PC-3 (cell line): ENCODE results near the gene PCDHGB4. TPM values are rescaled to one million over a fixed set of nuclear protein-coding genes. Genes with fewer than 3 reads are reported as not detected.
A peak's percentile ranks its signal among the peaks of the same experiment; 100 is the strongest.
"Not testable (repeated sequence)": the region's sequence is repeated elsewhere in the genome, so short reads cannot be mapped to it uniquely, and the experiment has no call there.

Source experiments
- ATAC-seq: fragments of 200-7000 bp; cut with Tn5 transposase; 2 replicates; pipeline ENCODE4 v1.9.1; 2020; ENCODE audit warnings: mild to moderate bottlenecking, moderate library complexity
- Bru-seq: library from RNA; stranded (reverse); fragments of 400-500 nt; gene quantifications from one replicate; lab custom pipeline; 2021; lab: Mats Ljungman, UMichigan
- BruChase-seq, 2 experiments: library from RNA; stranded (reverse); fragments of 400-500 nt; gene quantifications; one replicate each; lab custom pipeline; 2021; lab: Mats Ljungman, UMichigan
- BruUV-seq: library from RNA; stranded (reverse); fragments of 400-500 nt; replicated peaks from 2 replicates; lab custom pipeline; 2021; lab: Mats Ljungman, UMichigan
- CTCF ChIA-PET: fragments of 300-600 bp; sonication (Branson Sonifier 250); formaldehyde crosslinking; loops from one replicate; lab custom pipeline; 2022; ENCODE audit warnings: antibody characterized with exemption; lab: Charles Lee
- POLR2A ChIA-PET: fragments of 300-600 bp; sonication (Branson Sonifier 250); formaldehyde crosslinking; loops from one replicate; lab custom pipeline; 2022; ENCODE audit warnings: antibody characterized with exemption; ENCODE audit not compliant: unreplicated experiment; lab: Charles Lee
- DNase-seq: peaks from one replicate; pipeline ENCODE4 v3.0.0-alpha.2; 2015
- H2AFZ ChIP-seq: fragments of 300-600 bp; sonication (generic); 2 replicates; pipeline ENCODE4 v1.6.0; 2016; ENCODE audit warnings: antibody characterized with exemption, low read length
- H3F3A ChIP-seq: fragments of 300-600 bp; sonication (generic); one replicate; pipeline ENCODE4 v1.6.0; 2017; ENCODE audit warnings: antibody characterized with exemption, low read length, control low read depth, mild to moderate bottlenecking; ENCODE audit not compliant: unreplicated experiment
- H3K27ac ChIP-seq: fragments of 300-600 bp; sonication (generic); 2 replicates; pipeline ENCODE4 v1.5.1; 2016; ENCODE audit warnings: mild to moderate bottlenecking, low read length
- H3K27me3 ChIP-seq: fragments of 300-600 bp; sonication (generic); 2 replicates; pipeline ENCODE4 v1.6.1; 2016; ENCODE audit warnings: low read length, mixed read lengths
- H3K36me3 ChIP-seq: fragments of 300-600 bp; sonication (generic); 2 replicates; pipeline ENCODE4 v1.6.1; 2016; ENCODE audit warnings: low read depth, mixed run types, low read length, mixed read lengths
- H3K4me1 ChIP-seq: fragments of 300-600 bp; sonication (generic); 2 replicates; pipeline ENCODE4 v1.5.1; 2016; ENCODE audit warnings: low read length; ENCODE audit not compliant: insufficient read depth
- H3K4me2 ChIP-seq: fragments of 300-600 bp; sonication (generic); 2 replicates; pipeline ENCODE4 v1.6.0; 2016; ENCODE audit warnings: low read length
- H3K4me3 ChIP-seq: fragments of 300-600 bp; sonication (generic); 2 replicates; pipeline ENCODE4 v1.5.1; 2016; ENCODE audit warnings: mild to moderate bottlenecking, low read length, mixed read lengths
- H3K79me2 ChIP-seq: fragments of 300-600 bp; sonication (generic); 2 replicates; pipeline ENCODE4 v1.6.1; 2017; ENCODE audit warnings: low read length, mixed read lengths
- H3K9ac ChIP-seq: fragments of 300-600 bp; sonication (generic); 2 replicates; pipeline ENCODE4 v1.6.0; 2016; ENCODE audit warnings: mild to moderate bottlenecking, low read length
- H3K9me2 ChIP-seq: fragments of 300-600 bp; sonication (generic); replicated peaks from 2 replicates; pipeline ENCODE4 v1.6.1; 2016; ENCODE audit warnings: mixed run types, low read length, mixed read lengths
- H3K9me3 ChIP-seq: fragments of 300-600 bp; sonication (generic); 2 replicates; pipeline ENCODE4 v1.6.1; 2016; ENCODE audit warnings: low read length, mixed read lengths
- H4K20me1 ChIP-seq: fragments of 300-600 bp; sonication (generic); 2 replicates; pipeline ENCODE4 v1.6.1; 2016; ENCODE audit warnings: low read length, mixed read lengths
- EZH2 ChIP-seq: fragments of 300-600 bp; sonication (generic); IDR thresholded peaks from one replicate; pipeline ENCODE4 v1.6.1; 2017; ENCODE audit warnings: antibody characterized with exemption, mild to moderate bottlenecking, low read length; ENCODE audit not compliant: unreplicated experiment
- EZH2phosphoT487 ChIP-seq: fragments of 300-600 bp; sonication (generic); IDR thresholded peaks from 2 replicates; pipeline ENCODE4 v1.6.1; 2018; ENCODE audit warnings: mild to moderate bottlenecking, antibody characterized with exemption, low read length, borderline replicate concordance
- intact Hi-C: fragments of 100-400 bp; cut with micrococcal nuclease; formaldehyde crosslinking; loops from 2 replicates; pipeline ENCODE4 v1.9.0; 2023
- long read RNA-seq: library from polyadenylated mRNA; unstranded; transcript quantifications from one replicate; pipeline ENCODE4 v2.0.0, GENCODE V29; 2021; ENCODE audit not compliant: unreplicated experiment
- total RNA-seq: library from RNA; depleted of rRNA; stranded (reverse); fragments of >200 nt; gene quantifications from 2 replicates; pipeline ENCODE4 v1.2.3, GENCODE V29; 2014; rRNA removed
- TF ChIP-seq, protein P1 (sequence below): fragments of 300-600 bp; sonication (generic); conservative IDR thresholded peaks from 2 replicates; pipeline ENCODE4 v1.5.1; 2017; ENCODE audit warnings: antibody characterized with exemption, low read depth, mild to moderate bottlenecking, low read length

Gene PCDHGB4
- 0.73 and 1.3 TPM in 2 replicates for total RNA-seq
- percentile 59 among the genes with signal in this experiment for Bru-seq, nascent RNA
- BruChase-seq, experiment 1, labeled RNA remaining after a 6-hour chase: percentile 69 among the genes with signal in this experiment
- percentile 86 among the genes with signal in this experiment for BruChase-seq, experiment 2, labeled RNA remaining after a 2-hour chase
- long read RNA-seq, full-length matches to known transcripts: 1 of 1 reads
- long read RNA-seq, partial matches to known transcripts: 0 of 1 reads
- long read RNA-seq, other reads (novel, unspliced or antisense): 0 of 1 reads

DNA sequence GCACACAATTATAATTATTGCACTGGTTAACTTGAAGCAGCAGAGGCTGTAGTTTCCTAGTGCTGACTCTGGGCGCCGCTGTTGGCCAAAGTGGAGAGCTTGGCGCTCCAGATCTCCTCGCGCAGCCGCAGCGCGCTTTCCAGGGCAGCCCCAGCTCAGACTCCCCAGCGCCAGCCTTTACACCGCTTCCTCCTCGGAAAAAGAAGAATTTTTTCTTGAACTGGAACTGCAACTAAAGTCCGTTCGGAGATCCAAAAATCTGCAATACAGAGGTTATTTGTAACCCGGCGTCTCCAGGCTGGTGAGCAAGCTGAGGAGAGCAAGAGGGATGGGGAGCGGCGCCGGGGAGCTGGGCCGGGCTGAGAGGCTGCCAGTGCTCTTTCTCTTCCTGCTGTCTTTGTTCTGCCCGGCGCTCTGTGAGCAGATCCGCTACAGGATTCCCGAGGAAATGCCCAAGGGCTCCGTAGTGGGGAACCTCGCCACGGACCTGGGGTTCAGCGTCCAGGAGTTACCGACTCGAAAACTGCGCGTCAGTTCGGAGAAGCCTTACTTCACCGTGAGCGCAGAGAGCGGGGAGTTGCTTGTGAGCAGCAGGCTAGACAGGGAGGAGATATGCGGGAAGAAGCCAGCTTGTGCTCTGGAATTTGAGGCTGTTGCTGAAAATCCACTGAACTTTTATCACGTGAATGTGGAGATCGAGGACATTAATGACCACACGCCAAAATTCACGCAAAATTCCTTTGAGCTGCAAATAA is at the start of gene PCDHGB4:
Gene PCDHGB4 (plus strand): TSS at position 142 of the 755 bp plus-strand sequence. CDS start 187 bp downstream, at position 329.
- POLR2A ChIA-PET, H3K27ac ChIP-seq, H3K9me2 ChIP-seq, H3K4me1 ChIP-seq, BruUV-seq, H3K27me3 ChIP-seq, H3K9me3 ChIP-seq, intact Hi-C loops, H3K4me3 ChIP-seq, H3K36me3 ChIP-seq, H2AFZ ChIP-seq, H3F3A ChIP-seq, H3K4me2 ChIP-seq, H4K20me1 ChIP-seq, H3K9ac ChIP-seq, H3K79me2 ChIP-seq, CTCF ChIA-PET: not testable (repeated sequence)
- TF ChIP-seq, protein P1, sequence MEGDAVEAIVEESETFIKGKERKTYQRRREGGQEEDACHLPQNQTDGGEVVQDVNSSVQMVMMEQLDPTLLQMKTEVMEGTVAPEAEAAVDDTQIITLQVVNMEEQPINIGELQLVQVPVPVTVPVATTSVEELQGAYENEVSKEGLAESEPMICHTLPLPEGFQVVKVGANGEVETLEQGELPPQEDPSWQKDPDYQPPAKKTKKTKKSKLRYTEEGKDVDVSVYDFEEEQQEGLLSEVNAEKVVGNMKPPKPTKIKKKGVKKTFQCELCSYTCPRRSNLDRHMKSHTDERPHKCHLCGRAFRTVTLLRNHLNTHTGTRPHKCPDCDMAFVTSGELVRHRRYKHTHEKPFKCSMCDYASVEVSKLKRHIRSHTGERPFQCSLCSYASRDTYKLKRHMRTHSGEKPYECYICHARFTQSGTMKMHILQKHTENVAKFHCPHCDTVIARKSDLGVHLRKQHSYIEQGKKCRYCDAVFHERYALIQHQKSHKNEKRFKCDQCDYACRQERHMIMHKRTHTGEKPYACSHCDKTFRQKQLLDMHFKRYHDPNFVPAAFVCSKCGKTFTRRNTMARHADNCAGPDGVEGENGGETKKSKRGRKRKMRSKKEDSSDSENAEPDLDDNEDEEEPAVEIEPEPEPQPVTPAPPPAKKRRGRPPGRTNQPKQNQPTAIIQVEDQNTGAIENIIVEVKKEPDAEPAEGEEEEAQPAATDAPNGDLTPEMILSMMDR: peak; percentile 31
- ATAC-seq (peak; percentile 35), DNase-seq (peak; percentile 23)

DNA sequence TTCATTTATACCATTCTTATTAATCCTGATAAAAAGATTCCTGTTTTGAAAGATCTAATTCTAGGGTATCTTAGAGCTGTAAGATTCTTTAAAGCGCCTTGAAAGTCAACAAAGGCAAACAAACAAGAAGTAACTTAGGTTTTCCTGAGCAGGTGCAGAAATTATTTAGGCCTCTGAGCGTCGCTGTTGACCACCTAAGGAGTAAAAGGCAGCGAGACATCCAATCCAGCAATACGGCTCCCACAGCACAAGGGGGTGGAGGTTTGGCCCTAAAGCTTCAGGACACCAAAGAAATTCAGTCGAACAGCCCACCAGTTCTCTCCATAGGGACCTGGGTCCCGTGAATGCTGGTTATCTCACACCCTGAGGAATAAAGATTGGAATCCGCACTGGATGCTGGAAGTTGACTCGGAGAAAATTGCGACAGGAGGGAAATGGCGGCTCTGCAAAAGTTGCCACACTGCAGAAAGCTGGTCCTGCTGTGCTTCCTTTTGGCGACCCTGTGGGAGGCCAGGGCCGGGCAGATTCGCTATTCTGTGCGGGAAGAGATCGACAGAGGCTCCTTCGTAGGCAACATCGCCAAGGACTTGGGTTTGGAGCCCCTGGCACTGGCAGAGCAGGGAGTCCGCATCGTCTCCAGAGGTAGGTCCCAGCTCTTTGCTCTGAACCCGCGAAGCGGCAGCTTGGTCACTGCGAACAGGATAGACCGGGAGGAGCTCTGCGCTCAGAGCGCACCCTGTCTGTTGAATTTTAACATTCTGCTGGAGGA is 48.8 kb upstream of the PCDHGB4 start, which contains the start of gene PCDHGA2:
Gene PCDHGA2 (plus strand): TSS at position 223 of the 769 bp plus-strand sequence.
- no peaks in the 10 kb centered on the region for H3F3A ChIP-seq
- H3K9me2 ChIP-seq: no peaks in the 10 kb centered on the region
- ChIA-PET CTCF (no interaction called here), POLR2A (no interaction called here)
- TF ChIP-seq, protein P1: 0 out of 2 replicates have a peak, but pooled peaks have one; percentile 12
- TF ChIP-seq EZH2phosphoT487: no peak
- TF ChIP-seq EZH2: no peak
- no peak for ATAC-seq
- no peak within 1 kb of the TSS for H3K4me3 ChIP-seq
- BruUV-seq: no TSS peak
- no peaks in the 10 kb centered on the region for H3K36me3 ChIP-seq
- no peak within 1 kb of the TSS for H2AFZ ChIP-seq
- no peaks in the 10 kb centered on the region for H3K4me1 ChIP-seq
- no peaks in the 10 kb centered on the region for H3K27me3 ChIP-seq
- H4K20me1 ChIP-seq: no peaks in the 10 kb centered on the region
- H3K9me3 ChIP-seq: no peaks in the 10 kb centered on the region
- no peak within 1 kb of the TSS for H3K4me2 ChIP-seq
- DNase-seq: peak; percentile 12
- no peaks in the 10 kb centered on the region for H3K79me2 ChIP-seq
- intact Hi-C loops: no loop called here
- no peak within 1 kb of the TSS for H3K27ac ChIP-seq
- H3K9ac ChIP-seq: no peak within 1 kb of the TSS

DNA sequence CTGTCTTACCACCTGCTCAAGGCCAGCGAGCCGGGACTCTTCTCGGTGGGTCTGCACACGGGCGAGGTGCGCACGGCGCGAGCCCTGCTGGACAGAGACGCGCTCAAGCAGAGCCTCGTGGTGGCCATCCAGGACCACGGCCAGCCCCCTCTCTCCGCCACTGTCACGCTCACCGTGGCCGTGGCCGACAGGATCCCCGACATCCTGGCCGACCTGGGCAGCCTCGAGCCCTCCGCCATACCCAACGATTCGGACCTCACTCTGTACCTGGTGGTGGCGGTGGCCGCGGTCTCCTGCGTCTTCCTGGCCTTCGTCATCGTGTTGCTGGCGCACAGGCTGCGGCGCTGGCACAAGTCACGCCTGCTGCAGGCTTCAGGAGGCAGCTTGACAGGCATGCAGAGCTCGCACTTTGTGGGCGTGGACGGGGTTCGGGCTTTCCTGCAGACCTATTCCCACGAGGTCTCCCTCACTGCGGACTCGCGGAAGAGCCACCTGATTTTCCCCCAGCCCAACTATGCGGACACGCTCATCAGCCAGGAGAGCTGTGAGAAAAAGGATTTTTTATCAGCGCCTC is 46.6 kb upstream of the PCDHGB4 start:
- H3K9me2 ChIP-seq, intact Hi-C loops, CTCF ChIA-PET, H3F3A ChIP-seq, H3K4me1 ChIP-seq, ATAC-seq, H3K4me3 ChIP-seq, DNase-seq, H2AFZ ChIP-seq, H3K9ac ChIP-seq, H3K27me3 ChIP-seq, H3K27ac ChIP-seq, H4K20me1 ChIP-seq, H3K9me3 ChIP-seq, H3K79me2 ChIP-seq, H3K36me3 ChIP-seq, H3K4me2 ChIP-seq, POLR2A ChIA-PET, BruUV-seq: not testable (repeated sequence)
